Ishikawa (cell line): Measurements from ENCODE around the gene STX18.

Experiments
- TAF1 ChIP-seq: IDR thresholded peaks from 2 replicates; pipeline ENCODE4 v1.6.1; 2012; ENCODE audit warnings: low read depth, mild to moderate bottlenecking
- TF ChIP-seq, protein P1 (sequence below): IDR thresholded peaks from 2 replicates; pipeline ENCODE4 v1.6.1; 2012; ENCODE audit warnings: low read depth, mild to moderate bottlenecking

DNA sequence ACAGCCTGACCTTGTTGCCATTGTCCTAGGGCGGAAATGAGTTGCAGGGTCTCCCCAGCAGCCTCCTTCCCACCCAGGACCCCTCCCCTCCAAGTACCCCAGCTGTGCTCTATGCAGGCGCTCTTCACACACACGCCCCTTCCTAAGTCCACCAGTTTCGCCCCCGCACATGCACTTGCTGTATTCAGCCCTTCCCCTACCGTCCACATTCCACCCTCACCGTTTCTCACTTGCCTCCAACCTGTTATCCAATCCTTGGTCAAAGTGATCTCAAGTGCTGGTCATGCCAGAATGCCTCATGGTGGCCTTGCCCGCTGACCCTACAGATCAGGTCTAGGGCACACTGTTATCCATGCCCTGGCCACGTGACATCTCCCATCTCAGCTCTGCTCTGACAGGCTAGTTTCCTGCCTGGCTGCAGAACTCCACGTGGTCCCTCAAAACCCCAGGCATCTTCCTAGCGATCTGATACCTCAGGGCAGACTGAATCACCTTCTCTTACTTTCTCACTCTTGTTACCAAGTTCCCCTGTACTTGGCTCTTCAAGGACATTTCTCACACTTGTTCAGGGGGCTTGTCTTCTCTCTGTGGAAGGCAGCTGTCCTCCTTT is 115.2 kb downstream of the STX18 start:
- TF ChIP-seq TAF1: no peak
- TF ChIP-seq, protein P1, sequence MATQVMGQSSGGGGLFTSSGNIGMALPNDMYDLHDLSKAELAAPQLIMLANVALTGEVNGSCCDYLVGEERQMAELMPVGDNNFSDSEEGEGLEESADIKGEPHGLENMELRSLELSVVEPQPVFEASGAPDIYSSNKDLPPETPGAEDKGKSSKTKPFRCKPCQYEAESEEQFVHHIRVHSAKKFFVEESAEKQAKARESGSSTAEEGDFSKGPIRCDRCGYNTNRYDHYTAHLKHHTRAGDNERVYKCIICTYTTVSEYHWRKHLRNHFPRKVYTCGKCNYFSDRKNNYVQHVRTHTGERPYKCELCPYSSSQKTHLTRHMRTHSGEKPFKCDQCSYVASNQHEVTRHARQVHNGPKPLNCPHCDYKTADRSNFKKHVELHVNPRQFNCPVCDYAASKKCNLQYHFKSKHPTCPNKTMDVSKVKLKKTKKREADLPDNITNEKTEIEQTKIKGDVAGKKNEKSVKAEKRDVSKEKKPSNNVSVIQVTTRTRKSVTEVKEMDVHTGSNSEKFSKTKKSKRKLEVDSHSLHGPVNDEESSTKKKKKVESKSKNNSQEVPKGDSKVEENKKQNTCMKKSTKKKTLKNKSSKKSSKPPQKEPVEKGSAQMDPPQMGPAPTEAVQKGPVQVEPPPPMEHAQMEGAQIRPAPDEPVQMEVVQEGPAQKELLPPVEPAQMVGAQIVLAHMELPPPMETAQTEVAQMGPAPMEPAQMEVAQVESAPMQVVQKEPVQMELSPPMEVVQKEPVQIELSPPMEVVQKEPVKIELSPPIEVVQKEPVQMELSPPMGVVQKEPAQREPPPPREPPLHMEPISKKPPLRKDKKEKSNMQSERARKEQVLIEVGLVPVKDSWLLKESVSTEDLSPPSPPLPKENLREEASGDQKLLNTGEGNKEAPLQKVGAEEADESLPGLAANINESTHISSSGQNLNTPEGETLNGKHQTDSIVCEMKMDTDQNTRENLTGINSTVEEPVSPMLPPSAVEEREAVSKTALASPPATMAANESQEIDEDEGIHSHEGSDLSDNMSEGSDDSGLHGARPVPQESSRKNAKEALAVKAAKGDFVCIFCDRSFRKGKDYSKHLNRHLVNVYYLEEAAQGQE: no peak
